Activated CD4-positive, alpha-beta T cell treated with anti-CD3 and anti-CD28 coated beads for 1 hour (primary cell): ENCODE data around the gene LIPG.
"Not testable (repeated sequence)": the region's sequence is repeated elsewhere in the genome, so short reads cannot be mapped to it uniquely, and the experiment has no call there.

Source experiments
- DNase-seq: peaks from one replicate; pipeline ENCODE4 v3.0.0-alpha.2; 2020

LIPG gene

GRCh38 chr18:49546719-49547273 lies 15.1 kb upstream of the LIPG start:
- no peak for DNase-seq

- DNase-seq: no peak
Measured at GRCh38 chr18:49547701-49548100, 14.2 kb upstream of the LIPG start.

DNA sequence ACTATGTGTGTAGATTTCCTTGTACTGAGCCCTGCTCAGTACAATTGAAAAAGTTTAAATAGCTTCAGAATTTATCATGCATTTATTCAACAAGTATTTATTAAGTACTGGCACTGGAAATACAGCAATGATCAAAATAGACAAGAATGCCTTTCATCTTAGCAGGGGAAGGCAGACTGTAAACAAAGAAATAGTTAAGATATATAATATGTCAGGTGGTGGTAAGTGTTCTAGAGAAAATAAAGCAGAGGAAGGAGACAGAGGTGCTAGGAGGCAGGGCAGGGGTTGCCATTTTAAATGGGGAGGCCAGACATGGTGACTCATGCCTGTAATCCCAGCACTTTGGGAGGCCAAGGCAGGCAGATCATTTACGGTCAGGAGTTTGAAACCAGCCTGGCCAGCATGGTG lies 13.6 kb upstream of the LIPG start:
- no peak for DNase-seq

- no peak for DNase-seq
Measured at GRCh38 chr18:49550621-49551339, 11.1 kb upstream of the LIPG start.

GRCh38 chr18:49553003-49553402 lies 8.9 kb upstream of the LIPG start:
- no peak for DNase-seq

GRCh38 chr18:49555641-49556040 lies 6.2 kb upstream of the LIPG start:
- no peak for DNase-seq

- no peak for DNase-seq
Measured at GRCh38 chr18:49558356-49558755, 3.5 kb upstream of the LIPG start.

GRCh38 chr18:49559326-49559931 lies 2.4 kb upstream of the LIPG start:
- DNase-seq: not testable (repeated sequence)

GRCh38 chr18:49560277-49560623 lies 1.6 kb upstream of the LIPG start:
- DNase-seq: no peak

DNA sequence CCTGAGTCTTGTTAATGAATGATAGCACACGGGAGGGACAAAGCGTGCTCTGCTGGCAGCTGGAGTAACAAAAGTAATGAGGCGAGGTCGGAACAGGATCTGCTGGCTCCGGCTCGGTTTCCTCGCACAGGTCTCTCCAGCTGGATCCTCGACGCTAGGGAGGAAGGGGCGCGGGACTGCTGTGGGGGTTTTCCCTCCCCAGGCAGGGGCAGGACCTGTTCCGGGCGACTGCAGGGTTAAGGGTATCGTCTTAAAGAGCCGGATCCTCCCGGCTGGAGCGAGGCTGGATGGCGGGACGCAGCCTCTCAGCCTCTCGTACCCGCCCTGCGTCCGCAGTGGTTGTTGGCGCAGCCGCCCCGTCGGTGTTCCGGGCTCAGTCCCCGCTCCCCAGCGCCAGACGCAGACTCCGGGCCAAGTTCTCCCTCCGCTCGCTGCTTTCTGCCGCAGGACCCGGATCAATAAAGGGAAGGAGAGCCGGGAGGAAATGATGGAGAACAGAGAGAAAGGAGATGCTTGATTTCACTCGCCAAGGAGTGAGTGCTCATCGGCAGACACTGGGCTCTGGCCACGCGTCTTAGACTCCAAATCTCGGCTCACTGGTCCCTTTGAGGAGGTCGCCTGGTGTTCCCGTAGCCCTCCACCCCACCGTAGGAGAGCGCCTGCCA lies 1.1 kb upstream of the LIPG start:
- no peak for DNase-seq

- DNase-seq: no peak
Measured at GRCh38 chr18:49562481-49563129, 748 bp downstream of the LIPG start.

- DNase-seq: no peak
Measured at GRCh38 chr18:49563130-49563540, 1.3 kb downstream of the LIPG start.

- no peak for DNase-seq
Measured at GRCh38 chr18:49563701-49564517, 2.1 kb downstream of the LIPG start.

DNA sequence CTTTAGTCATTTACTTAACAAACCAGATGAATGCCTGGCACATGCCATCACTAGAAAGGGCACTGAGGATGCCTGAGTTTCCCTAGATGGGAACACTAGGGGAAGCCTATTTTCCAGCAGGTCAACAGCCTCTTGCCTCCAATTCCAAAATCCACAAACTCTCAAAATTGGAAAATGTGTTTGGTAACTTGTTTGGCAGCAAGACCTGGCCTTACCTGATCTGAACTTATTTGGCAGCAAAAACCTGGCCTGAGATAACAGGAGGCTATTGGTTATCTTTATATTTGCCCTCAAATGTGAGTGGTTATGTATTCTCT lies 2.6 kb downstream of the LIPG start:
- no peak for DNase-seq

DNA sequence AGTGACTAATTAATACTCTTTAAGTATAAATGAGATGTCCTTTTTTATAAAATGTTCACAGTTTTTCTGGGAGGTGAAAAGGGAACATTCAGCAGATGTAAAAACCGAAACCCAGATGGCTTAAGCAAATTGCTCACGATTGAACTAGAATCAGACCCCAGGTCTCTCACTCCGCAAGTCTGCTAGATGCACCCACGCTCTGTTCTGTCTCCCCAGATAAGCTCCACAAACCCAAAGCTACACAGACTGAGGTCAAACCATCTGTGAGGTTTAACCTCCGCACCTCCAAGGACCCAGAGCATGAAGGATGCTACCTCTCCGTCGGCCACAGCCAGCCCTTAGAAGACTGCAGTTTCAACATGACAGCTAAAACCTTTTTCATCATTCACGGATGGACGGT lies 3.2 kb downstream of the LIPG start:
- no peak for DNase-seq

GRCh38 chr18:49565612-49566011 lies 3.8 kb downstream of the LIPG start:
- DNase-seq: no peak

DNA sequence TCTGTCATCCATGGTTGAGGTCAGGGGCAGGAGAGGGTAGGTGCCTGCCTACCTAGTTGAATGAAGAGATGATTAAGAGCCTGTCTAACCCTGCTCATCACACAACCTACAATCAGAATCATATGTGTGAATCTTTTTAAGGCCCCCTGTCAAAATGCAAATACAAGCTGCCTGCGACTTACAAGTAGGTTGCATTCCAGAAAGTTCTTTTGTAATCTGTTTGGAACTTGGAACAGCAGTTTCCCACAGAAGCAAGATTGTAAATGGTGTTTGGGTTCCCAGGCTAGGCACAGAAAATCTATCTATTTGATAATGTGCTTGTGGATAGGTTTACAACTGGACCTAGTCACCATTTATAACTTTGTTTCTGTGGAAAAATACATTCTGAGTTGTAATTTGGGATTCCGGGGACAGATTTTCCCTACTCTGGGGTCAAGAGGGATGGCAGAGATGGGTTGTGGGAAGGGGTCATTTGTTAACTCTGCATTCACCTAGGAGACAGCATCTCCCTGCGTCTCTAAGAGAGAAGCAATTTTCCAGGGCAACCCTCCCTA lies 4.4 kb downstream of the LIPG start:
- no peak for DNase-seq

DNA sequence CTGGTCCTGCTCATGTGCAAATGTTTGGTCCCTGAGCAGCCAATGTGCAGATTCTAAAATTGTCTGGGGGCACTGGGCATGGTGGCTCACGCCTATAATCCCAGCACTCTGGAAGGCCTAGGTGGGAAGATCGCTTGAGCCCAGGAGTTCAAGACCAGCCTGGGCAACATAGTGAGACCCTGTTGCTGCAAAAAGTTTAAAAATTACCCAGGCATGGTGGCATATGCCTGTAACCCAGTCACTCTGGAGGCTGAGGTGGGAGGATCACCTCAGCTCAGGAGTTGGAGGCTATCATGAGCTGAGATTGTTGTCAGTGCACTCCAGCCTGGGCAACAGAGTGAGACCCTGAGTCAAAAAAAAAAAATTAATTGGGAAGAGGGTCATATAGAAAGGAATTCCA lies 5.1 kb downstream of the LIPG start:
- no peak for DNase-seq

DNA sequence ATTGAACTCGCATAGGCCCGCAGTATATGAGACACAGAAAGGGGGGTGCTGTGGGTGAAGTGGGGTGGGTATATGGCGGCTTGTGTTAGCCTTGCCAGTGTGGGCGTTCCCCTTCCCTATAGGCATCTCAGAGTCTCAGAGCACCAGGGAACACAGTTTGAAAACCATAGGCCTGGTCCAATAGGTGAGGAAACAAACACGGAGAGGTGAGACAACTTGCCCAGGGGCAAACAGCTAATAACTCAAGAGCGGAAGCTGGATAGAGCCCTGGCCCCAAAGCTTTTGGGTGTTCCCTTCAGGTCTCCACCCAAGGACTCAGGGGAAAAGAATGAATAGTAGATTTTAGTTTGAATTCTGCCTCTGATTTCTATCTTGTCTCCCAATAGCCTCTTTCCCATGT lies 7.9 kb downstream of the LIPG start:
- no peak for DNase-seq

- no peak for DNase-seq
Measured at GRCh38 chr18:49570836-49571235, 9.0 kb downstream of the LIPG start.

- DNase-seq: no peak
Measured at GRCh38 chr18:49572611-49573345, 10.9 kb downstream of the LIPG start.

GRCh38 chr18:49573835-49574234 lies 12.0 kb downstream of the LIPG start:
- DNase-seq: no peak
